Activated CD4-positive, alpha-beta T cell treated with anti-CD3 and anti-CD28 coated beads for 36 hours (primary cell): Measurements from ENCODE around the gene NSG2. TPM values are rescaled to one million over a fixed set of nuclear protein-coding genes. Genes with fewer than 3 reads are reported as not detected.

Source experiments
- ATAC-seq: fragments of 200-7000 bp; cut with Tn5 transposase; one replicate; pipeline ENCODE4 v1.10.0; 2021; ENCODE audit warnings: mild to moderate bottlenecking, moderate library complexity
- CTCF ChIA-PET: fragments of 350-600 bp; sonication (Branson Sonifier 250); formaldehyde crosslinking; loops from one replicate; lab custom pipeline; 2021; ENCODE audit warnings: antibody characterized with exemption; lab: Charles Lee
- POLR2A ChIA-PET: fragments of 350-600 bp; sonication (Branson Sonifier 250); formaldehyde crosslinking; loops from one replicate; lab custom pipeline; 2021; ENCODE audit warnings: antibody characterized with exemption, inconsistent platforms; lab: Charles Lee
- DNase-seq: peaks from one replicate; pipeline ENCODE4 v3.0.0-alpha.2; 2020
- H3K27ac Mint-ChIP-seq: one replicate; pipeline ENCODE4 v1.8.0; 2021; ENCODE audit warnings: mixed read lengths
- H3K27me3 Mint-ChIP-seq: one replicate; pipeline ENCODE4 v1.8.0; 2021; ENCODE audit warnings: mixed read lengths
- H3K36me3 Mint-ChIP-seq: one replicate; pipeline ENCODE4 v1.8.0; 2021; ENCODE audit warnings: low read depth, mixed read lengths
- H3K4me1 Mint-ChIP-seq: one replicate; pipeline ENCODE4 v1.8.0; 2021; ENCODE audit warnings: mixed read lengths
- H3K4me3 Mint-ChIP-seq: one replicate; pipeline ENCODE4 v1.8.0; 2021; ENCODE audit warnings: mild to moderate bottlenecking, moderate library complexity, mixed read lengths
- H3K9me3 Mint-ChIP-seq: one replicate; pipeline ENCODE4 v1.8.0; 2021; ENCODE audit warnings: low read depth, mixed read lengths
- intact Hi-C, 2 experiments: fragments of 100-400 bp; cut with DNase I in 1 of 2; cut with micrococcal nuclease in 1 of 2; formaldehyde crosslinking; loops; one replicate each; pipeline versions ENCODE4 v1.14.2 to v1.15.1; 2022 to 2024; cut with DNase I, micrococcal nuclease
- total RNA-seq, 2 experiments: library from RNA; stranded (reverse); gene quantifications; one replicate each; pipeline ENCODE4 v1.2.3, GENCODE V29; 2021

NSG2 gene
- total RNA-seq, 2 experiments from 2014 or later, result not detected

DNA sequence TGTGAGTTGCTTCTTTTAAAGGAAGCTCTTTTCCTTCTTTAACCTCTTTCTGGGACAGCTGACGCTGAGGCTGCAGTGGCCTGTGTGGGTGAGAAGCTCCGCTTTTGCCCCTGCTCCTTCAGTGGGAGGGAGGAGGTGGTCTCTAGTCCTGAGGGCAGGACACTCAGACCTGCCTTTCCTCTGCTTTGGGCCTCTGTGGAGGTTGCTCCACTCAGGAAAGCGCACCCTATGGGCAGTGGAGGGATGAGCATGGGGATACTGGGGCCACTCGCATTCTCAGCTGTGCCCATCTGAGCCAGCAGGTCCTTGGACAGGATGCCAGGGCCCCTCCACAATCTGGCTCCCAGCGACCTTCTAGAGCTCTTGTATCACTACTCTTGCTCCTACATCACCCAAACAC, 111.5 kb downstream of the NSG2 start:
- no peaks in the 10 kb centered on the region for H3K36me3 Mint-ChIP-seq
- no peaks in the 10 kb centered on the region for H3K4me1 Mint-ChIP-seq
- DNase-seq (no peak), ATAC-seq (no peak)
- H3K27ac Mint-ChIP-seq, result no peak overlapping the region
- peaks cover 6% of the 10 kb centered on the region for H3K27me3 Mint-ChIP-seq
- ChIA-PET CTCF (no interaction called here), POLR2A (no interaction called here)
- H3K4me3 Mint-ChIP-seq, result no peak overlapping the region
- intact Hi-C loops, result no loop called here
- H3K9me3 Mint-ChIP-seq, result peaks cover 9% of the 10 kb centered on the region

Other genes with a start within 250 kb of the NSG2 start
- gene CPEB4, start 157.4 kb upstream of the NSG2 start, total RNA-seq, result 1 to 10 TPM; 5.6 to 8.3 TPM
- gene C5orf47, start 56.5 kb upstream of the NSG2 start, total RNA-seq, result not detected